ENCODE data around the gene KCNQ4. TPM values are rescaled to one million over a fixed set of nuclear protein-coding genes. Genes with fewer than 3 reads are reported as not detected.

The KCNQ4 gene
- total and polyA plus RNA-seq, 2 of the 13 experiments (the other 11 are each of a cell fraction or from before 2014, with no cell fraction given): 0.02 to 0.09 TPM

DNA sequence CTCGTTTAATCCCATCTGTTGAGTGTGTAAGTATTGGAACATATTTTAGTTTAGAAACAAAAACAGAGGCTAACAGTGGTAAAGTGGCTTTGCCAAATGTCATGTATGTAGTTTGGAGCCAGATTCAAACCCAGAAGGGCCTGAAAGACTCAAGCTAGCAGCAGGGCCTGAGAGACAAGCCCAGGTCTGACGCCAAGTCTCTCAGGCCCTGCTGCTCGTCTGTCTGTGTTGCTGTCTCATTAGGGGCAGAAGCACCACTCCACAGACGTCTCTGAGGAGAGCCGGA is 70.2 kb downstream of the KCNQ4 start (continued):
- TF ChIP-seq ZNF331 (CRISPR knock-in tag; IDR thresholded peaks at IDR 0.05): no peak
- TF ChIP-seq ZNF530 (CRISPR knock-in tag; IDR thresholded peaks at IDR 0.05; ENCODE audit: low read depth): no peak
- TF ChIP-seq PAX8 (CRISPR knock-in tag; IDR thresholded peaks at IDR 0.05; ENCODE audit: borderline replicate concordance): no peak
- TF ChIP-seq SOX13 (IDR thresholded peaks at IDR 0.05): no peak
- TF ChIP-seq SOX13 (CRISPR knock-in tag; conservative IDR thresholded peaks at IDR 0.05 in 1 of 2, IDR thresholded peaks at IDR 0.05 in 1 of 2): no peak
- TF ChIP-seq, protein P1, sequence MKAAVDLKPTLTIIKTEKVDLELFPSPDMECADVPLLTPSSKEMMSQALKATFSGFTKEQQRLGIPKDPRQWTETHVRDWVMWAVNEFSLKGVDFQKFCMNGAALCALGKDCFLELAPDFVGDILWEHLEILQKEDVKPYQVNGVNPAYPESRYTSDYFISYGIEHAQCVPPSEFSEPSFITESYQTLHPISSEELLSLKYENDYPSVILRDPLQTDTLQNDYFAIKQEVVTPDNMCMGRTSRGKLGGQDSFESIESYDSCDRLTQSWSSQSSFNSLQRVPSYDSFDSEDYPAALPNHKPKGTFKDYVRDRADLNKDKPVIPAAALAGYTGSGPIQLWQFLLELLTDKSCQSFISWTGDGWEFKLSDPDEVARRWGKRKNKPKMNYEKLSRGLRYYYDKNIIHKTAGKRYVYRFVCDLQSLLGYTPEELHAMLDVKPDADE (CRISPR knock-in tag; IDR thresholded peaks at IDR 0.05): no peak
- TF ChIP-seq ZSCAN30 (CRISPR knock-in tag; IDR thresholded peaks at IDR 0.05): no peak
- TF ChIP-seq, protein P2, sequence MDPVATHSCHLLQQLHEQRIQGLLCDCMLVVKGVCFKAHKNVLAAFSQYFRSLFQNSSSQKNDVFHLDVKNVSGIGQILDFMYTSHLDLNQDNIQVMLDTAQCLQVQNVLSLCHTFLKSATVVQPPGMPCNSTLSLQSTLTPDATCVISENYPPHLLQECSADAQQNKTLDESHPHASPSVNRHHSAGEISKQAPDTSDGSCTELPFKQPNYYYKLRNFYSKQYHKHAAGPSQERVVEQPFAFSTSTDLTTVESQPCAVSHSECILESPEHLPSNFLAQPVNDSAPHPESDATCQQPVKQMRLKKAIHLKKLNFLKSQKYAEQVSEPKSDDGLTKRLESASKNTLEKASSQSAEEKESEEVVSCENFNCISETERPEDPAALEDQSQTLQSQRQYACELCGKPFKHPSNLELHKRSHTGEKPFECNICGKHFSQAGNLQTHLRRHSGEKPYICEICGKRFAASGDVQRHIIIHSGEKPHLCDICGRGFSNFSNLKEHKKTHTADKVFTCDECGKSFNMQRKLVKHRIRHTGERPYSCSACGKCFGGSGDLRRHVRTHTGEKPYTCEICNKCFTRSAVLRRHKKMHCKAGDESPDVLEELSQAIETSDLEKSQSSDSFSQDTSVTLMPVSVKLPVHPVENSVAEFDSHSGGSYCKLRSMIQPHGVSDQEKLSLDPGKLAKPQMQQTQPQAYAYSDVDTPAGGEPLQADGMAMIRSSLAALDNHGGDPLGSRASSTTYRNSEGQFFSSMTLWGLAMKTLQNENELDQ (CRISPR knock-in tag; IDR thresholded peaks at IDR 0.05; ENCODE audit: borderline replicate concordance): no peak

DNA sequence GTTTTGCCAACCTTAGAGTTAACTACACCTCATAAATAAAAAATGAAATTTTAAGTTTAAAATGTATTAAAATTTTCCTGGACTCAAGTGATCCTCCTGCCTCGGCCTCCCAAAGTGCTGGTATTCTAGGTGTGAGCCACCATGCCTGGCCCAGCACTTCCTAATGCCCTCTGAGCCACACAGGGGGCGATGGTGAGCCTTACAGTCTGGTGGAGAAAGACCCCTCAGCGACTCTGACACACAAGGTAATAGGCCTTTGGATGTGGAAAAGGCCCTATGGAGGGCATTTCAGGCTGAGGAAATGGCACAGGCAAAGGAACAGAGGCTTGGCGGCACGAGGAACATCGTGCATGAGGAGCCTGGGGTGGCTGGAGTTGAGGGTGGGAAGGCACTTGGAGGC is 71.9 kb downstream of the KCNQ4 start:
- TF ChIP-seq, protein P3, sequence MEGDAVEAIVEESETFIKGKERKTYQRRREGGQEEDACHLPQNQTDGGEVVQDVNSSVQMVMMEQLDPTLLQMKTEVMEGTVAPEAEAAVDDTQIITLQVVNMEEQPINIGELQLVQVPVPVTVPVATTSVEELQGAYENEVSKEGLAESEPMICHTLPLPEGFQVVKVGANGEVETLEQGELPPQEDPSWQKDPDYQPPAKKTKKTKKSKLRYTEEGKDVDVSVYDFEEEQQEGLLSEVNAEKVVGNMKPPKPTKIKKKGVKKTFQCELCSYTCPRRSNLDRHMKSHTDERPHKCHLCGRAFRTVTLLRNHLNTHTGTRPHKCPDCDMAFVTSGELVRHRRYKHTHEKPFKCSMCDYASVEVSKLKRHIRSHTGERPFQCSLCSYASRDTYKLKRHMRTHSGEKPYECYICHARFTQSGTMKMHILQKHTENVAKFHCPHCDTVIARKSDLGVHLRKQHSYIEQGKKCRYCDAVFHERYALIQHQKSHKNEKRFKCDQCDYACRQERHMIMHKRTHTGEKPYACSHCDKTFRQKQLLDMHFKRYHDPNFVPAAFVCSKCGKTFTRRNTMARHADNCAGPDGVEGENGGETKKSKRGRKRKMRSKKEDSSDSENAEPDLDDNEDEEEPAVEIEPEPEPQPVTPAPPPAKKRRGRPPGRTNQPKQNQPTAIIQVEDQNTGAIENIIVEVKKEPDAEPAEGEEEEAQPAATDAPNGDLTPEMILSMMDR (CRISPR knock-in tag; IDR thresholded peaks at IDR 0.05): peak; percentile 64
- no peak for TF ChIP-seq ZFP82 (CRISPR knock-in tag; IDR thresholded peaks at IDR 0.05; ENCODE audit: borderline replicate concordance)
- no peak for TF ChIP-seq CEBPG (CRISPR knock-in tag; IDR thresholded peaks at IDR 0.05)
- TF ChIP-seq RAD21 (CRISPR knock-in tag; IDR thresholded peaks at IDR 0.05): 0 out of 2 replicates have a peak, but pooled peaks have one; percentile 10
- TF ChIP-seq, protein P4, sequence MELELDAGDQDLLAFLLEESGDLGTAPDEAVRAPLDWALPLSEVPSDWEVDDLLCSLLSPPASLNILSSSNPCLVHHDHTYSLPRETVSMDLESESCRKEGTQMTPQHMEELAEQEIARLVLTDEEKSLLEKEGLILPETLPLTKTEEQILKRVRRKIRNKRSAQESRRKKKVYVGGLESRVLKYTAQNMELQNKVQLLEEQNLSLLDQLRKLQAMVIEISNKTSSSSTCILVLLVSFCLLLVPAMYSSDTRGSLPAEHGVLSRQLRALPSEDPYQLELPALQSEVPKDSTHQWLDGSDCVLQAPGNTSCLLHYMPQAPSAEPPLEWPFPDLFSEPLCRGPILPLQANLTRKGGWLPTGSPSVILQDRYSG (CRISPR knock-in tag; IDR thresholded peaks at IDR 0.05): no peak
- peak; percentile 56 for TF ChIP-seq STAG1 (CRISPR knock-in tag; IDR thresholded peaks at IDR 0.05)
- TF ChIP-seq, protein P5, sequence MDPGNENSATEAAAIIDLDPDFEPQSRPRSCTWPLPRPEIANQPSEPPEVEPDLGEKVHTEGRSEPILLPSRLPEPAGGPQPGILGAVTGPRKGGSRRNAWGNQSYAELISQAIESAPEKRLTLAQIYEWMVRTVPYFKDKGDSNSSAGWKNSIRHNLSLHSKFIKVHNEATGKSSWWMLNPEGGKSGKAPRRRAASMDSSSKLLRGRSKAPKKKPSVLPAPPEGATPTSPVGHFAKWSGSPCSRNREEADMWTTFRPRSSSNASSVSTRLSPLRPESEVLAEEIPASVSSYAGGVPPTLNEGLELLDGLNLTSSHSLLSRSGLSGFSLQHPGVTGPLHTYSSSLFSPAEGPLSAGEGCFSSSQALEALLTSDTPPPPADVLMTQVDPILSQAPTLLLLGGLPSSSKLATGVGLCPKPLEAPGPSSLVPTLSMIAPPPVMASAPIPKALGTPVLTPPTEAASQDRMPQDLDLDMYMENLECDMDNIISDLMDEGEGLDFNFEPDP (CRISPR knock-in tag; conservative IDR thresholded peaks at IDR 0.05): no peak
- TF ChIP-seq CENPT (CRISPR knock-in tag; IDR thresholded peaks at IDR 0.05; ENCODE audit: low read depth): no peak
- CTCF ChIA-PET (ENCODE audit: low intra/inter-chr PET ratio, low total read pairs): no interaction called here
- ATAC-seq (peak; percentile 33; the same call in 1 of the 3 replicates), FAIRE-seq (no peak), DNase-seq (ENCODE audit: low spot score) (peak; percentile 22)
- intact Hi-C loops (cut with micrococcal nuclease; ENCODE audit: unreplicated experiment): no loop called here
- Histone ChIP-seq H3K9me3 (ENCODE audit: low read length) (no peaks in the 10 kb centered on the region), H3K27me3 (ENCODE audit: control insufficient read depth in 1 of 2, insufficient read depth in 2 of 2, low read length in 2 of 2) (peaks cover 3 to 61% of the 10 kb centered on the region in 2 experiments; a peak in 4 of 5 replicates), H3K36me3 (replicated peaks in 1 of 2; ENCODE audit: control insufficient read depth in 1 of 2, insufficient read depth in 2 of 2, low read length in 2 of 2) (no peaks in the 10 kb centered on the region), H3K4me2 (ENCODE audit: low read depth, low read length) (no peak overlapping the region), H3K4me3 (replicated peaks in 1 of 3; ENCODE audit: insufficient read depth in 1 of 3, low read depth in 2 of 3, low read length in 3 of 3) (no peak overlapping the region), H3K9ac (ENCODE audit: insufficient read depth, low read depth, low read length) (no peak overlapping the region), H3K79me2 (ENCODE audit: insufficient read depth, low read length) (no peaks in the 10 kb centered on the region), H3K27ac (ENCODE audit: extremely low read length, insufficient read depth, low read length) (no peak overlapping the region), H4K20me1 (ENCODE audit: insufficient read depth, low read length) (no peaks in the 10 kb centered on the region), H2AFZ (ENCODE audit: low read length) (no peak overlapping the region), H3K4me1 (ENCODE audit: insufficient read depth, low read length) (peaks cover 3% of the 10 kb centered on the region)
- in situ Hi-C loops (cut with HindIII; ENCODE audit: extremely low pct_ligation_motif_present, low pct_unique_long_range_greater_than_20kb): no loop called here
- BruUV-seq (replicated peaks): no TSS peak
- POLR2A ChIA-PET: no interaction called here
- WGBS (ENCODE audit: low lambda C conversion rate): 39% methylated on average over 5 of the region's 6 CpGs

All from HepG2 (cell line).